ENCODE measurements around the gene LPGAT1.

Gene LPGAT1

GRCh38 chr1:211870156-211870555, 39.6 kb upstream of the LPGAT1 start:
- TF ChIP-seq, protein P1, sequence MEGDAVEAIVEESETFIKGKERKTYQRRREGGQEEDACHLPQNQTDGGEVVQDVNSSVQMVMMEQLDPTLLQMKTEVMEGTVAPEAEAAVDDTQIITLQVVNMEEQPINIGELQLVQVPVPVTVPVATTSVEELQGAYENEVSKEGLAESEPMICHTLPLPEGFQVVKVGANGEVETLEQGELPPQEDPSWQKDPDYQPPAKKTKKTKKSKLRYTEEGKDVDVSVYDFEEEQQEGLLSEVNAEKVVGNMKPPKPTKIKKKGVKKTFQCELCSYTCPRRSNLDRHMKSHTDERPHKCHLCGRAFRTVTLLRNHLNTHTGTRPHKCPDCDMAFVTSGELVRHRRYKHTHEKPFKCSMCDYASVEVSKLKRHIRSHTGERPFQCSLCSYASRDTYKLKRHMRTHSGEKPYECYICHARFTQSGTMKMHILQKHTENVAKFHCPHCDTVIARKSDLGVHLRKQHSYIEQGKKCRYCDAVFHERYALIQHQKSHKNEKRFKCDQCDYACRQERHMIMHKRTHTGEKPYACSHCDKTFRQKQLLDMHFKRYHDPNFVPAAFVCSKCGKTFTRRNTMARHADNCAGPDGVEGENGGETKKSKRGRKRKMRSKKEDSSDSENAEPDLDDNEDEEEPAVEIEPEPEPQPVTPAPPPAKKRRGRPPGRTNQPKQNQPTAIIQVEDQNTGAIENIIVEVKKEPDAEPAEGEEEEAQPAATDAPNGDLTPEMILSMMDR (conservative IDR thresholded peaks at IDR 0.05; ENCODE audit: low read depth) = no peak
- ChIA-PET CTCF (no interaction called here), POLR2A (ENCODE audit: low non-redundant PET) (no interaction called here)
- no peak overlapping the region for H3K27ac ChIP-seq
- DNase-seq (ENCODE audit: low spot score) = no peak

DNA sequence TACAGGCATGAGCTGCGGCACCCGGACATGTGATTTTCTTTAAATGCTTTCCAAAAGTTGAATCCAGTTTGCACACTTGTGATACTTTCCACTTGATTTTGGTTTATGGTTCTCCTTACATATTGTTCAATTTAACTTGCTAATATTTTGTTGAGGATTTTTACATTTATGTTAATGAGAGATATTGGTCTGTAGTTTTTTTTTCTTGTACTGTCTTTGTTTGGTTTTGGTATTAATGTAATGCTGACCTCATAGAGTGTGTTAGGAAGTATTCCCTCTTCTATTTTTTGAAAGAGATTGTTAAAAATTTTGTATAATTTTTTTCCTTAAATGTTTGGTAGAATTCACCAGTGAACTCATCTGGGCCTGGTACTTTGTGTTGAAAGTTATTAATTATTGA, 34.6 kb upstream of the LPGAT1 start:
- TF ChIP-seq, protein P1 (conservative IDR thresholded peaks at IDR 0.05; ENCODE audit: low read depth) = no peak
- CTCF ChIA-PET = no interaction called here
- POLR2A ChIA-PET (ENCODE audit: low non-redundant PET) = no interaction called here

DNA sequence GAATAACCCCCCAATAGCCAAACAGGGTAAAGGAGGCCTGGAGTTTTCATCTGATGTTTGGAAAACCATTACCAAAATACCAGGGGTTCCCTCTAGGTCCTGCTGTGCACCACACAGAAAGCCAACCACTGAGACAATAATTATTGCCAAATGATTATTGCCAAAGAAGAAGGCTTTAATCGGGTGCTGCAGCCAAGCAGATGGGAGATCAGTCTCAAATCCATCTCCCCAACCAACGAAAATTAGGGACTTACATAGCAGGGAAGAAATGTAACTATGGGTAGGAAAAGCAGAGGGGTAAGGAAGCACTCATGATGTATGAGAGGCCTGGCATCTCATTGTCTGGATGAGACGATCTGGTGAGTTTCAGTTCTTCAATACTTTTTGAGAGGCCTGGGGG, 28.8 kb upstream of the LPGAT1 start:
- TF ChIP-seq, protein P1 (conservative IDR thresholded peaks at IDR 0.05; ENCODE audit: low read depth) = no peak
- ChIA-PET POLR2A (ENCODE audit: low non-redundant PET) (no interaction called here), CTCF (no interaction called here)
- no peak for DNase-seq (ENCODE audit: low spot score)
- no peak overlapping the region for H3K27ac ChIP-seq

More for the DNA sequence above, 34.6 kb upstream of the LPGAT1 start:
- no peak overlapping the region for H3K27ac ChIP-seq
- DNase-seq (ENCODE audit: low spot score) = no peak

DNA sequence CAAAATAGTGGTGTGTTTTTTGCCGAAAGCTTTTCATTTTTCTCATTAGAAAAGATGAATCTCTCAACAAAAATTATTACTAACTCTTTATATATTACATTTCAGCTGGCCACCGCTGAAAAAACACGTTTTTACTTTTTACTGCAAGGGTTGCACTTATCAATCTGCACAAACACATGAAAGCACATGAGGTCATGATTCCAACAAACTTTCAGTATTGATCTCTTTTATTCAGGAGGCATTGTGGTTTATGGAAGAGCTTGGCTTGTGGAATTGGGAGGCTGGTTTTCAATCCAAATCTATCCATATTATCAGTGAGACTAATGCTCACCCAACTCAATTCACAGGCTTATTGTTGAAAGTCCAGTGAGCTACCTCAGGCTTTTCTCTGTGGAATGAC, 20.6 kb upstream of the LPGAT1 start:
- no peak overlapping the region for H3K27ac ChIP-seq
- ChIA-PET POLR2A (ENCODE audit: low non-redundant PET) (no interaction called here), CTCF (interaction anchor here (0.6 kb wide), 2 partner anchors 49 to 118 kb away, joined by 4 to 8 read pairs; no protein-coding TSS in a partner anchor)
- TF ChIP-seq, protein P1 (conservative IDR thresholded peaks at IDR 0.05; ENCODE audit: low read depth) = no peak
- DNase-seq (ENCODE audit: low spot score) = no peak

- no peak for DNase-seq (ENCODE audit: low spot score)
- CTCF ChIA-PET = no interaction called here
- POLR2A ChIA-PET (ENCODE audit: low non-redundant PET) = no interaction called here
- H3K27ac ChIP-seq = no peak overlapping the region
- TF ChIP-seq, protein P1 (conservative IDR thresholded peaks at IDR 0.05; ENCODE audit: low read depth) = no peak
These were observed 13.1 kb upstream of the LPGAT1 start for GRCh38 chr1:211843507-211844298.

- ChIA-PET CTCF (no interaction called here), POLR2A (ENCODE audit: low non-redundant PET) (no interaction called here)
- no peak for DNase-seq (ENCODE audit: low spot score)
- TF ChIP-seq, protein P1 (conservative IDR thresholded peaks at IDR 0.05; ENCODE audit: low read depth) = no peak
- no peak overlapping the region for H3K27ac ChIP-seq
These were observed 12.5 kb upstream of the LPGAT1 start for GRCh38 chr1:211843018-211843417.
